OCI-LY1 (cell line): Measurements from ENCODE around the gene CNTN6.
"Not testable (repeated sequence)": the region's sequence is repeated elsewhere in the genome, so short reads cannot be mapped to it uniquely, and the experiment has no call there.

Experiments used
- CTCF ChIP-seq: fragments of 200-600 bp; sonication (generic), shearing (Covaris generic); IDR thresholded peaks from 2 replicates; pipeline ENCODE4 v1.5.1; 2017; ENCODE audit warnings: mild to moderate bottlenecking, antibody characterized with exemption, low read length, moderate library complexity, mixed read lengths
- EZH2 ChIP-seq: fragments of 200-600 bp; sonication (generic), shearing (Covaris generic); IDR thresholded peaks from 2 replicates; pipeline ENCODE4 v1.8.0; 2017; ENCODE audit warnings: borderline replicate concordance, mixed run types, mild to moderate bottlenecking, antibody characterized with exemption, low read length, moderate library complexity, mixed read lengths

GRCh38 chr3:1387396-1387905 is 294.6 kb downstream of the CNTN6 start:
- TF ChIP-seq CTCF, EZH2: not testable (repeated sequence)
